Transverse colon (tissue), 4 donors: ENCODE measurements around the gene LDLRAD4. TPM values are rescaled to one million over a fixed set of nuclear protein-coding genes. Genes with fewer than 3 reads are reported as not detected.

Experiments
- DNase-seq: peaks from one replicate; pipeline ENCODE4 v3.0.0-alpha.2; 2019
- H3K27ac ChIP-seq, 4 donors: fragments of 200-600 bp; sonication (generic); 2 replicates each; pipeline ENCODE4 v1.5.1; 2016 to 2018; ENCODE audit warnings: inconsistent platforms in 4 of 4
- H3K27me3 ChIP-seq: fragments of 200-600 bp; sonication (generic); 2 replicates; pipeline ENCODE4 v1.5.1; 2017; ENCODE audit warnings: inconsistent platforms
- H3K36me3 ChIP-seq, 4 donors: fragments of 200-600 bp; sonication (generic); 2 replicates each; pipeline ENCODE4 v1.5.1; 2017 to 2019; ENCODE audit warnings: inconsistent platforms in 4 of 4
- H3K4me1 ChIP-seq, 4 donors: fragments of 200-600 bp; sonication (generic); 2 replicates each; pipeline ENCODE4 v1.5.1; 2017 to 2020; ENCODE audit warnings: inconsistent platforms in 4 of 4
- H3K4me3 ChIP-seq, 4 donors: fragments of 200-600 bp; sonication (generic); 1 replicate in 1 of 4; 2 replicates in 3 of 4; pipeline versions ENCODE4 v1.5.1 to v1.6.1; 2017 to 2019; ENCODE audit warnings: inconsistent platforms in 4 of 4
- H3K9me3 ChIP-seq, 2 donors: fragments of 200-600 bp; sonication (generic); 2 replicates each; pipeline ENCODE4 v1.5.1; 2017 to 2019; ENCODE audit warnings: inconsistent platforms in 2 of 2
- CTCF ChIP-seq, 5 experiments: fragments of 200-600 bp in 3 of 5; fragments of 450-650 bp in 2 of 5; sonication (generic) in 3 of 5; IDR thresholded peaks; 1 replicate in 2 of 5; 2 replicates in 3 of 5; pipeline ENCODE4 v1.5.1; 2016 to 2017; ENCODE audit warnings: antibody characterized with exemption in 5 of 5, inconsistent platforms in 3 of 5, mild to moderate bottlenecking in 2 of 5, moderate library complexity in 1 of 5
- EP300 ChIP-seq: sonication (generic); formaldehyde crosslinking; IDR thresholded peaks from one replicate; pipeline ENCODE4 v1.6.1; 2017; ENCODE audit warnings: antibody characterized with exemption, low read depth
- POLR2A ChIP-seq: fragments of 450-650 bp; IDR thresholded peaks from one replicate; pipeline ENCODE4 v1.6.1; 2016; ENCODE audit warnings: antibody characterized with exemption, mild to moderate bottlenecking, moderate library complexity
- POLR2AphosphoS5 ChIP-seq, 3 donors: sonication (generic); formaldehyde crosslinking; IDR thresholded peaks; one replicate each; pipeline ENCODE4 v1.6.1; 2016; ENCODE audit warnings: antibody characterized with exemption in 3 of 3
- WGBS, 2 donors: methylation state at CpG; one replicate each; pipeline ENCODE4 v1.1.5; 2018; ENCODE audit warnings: low coverage in 1 of 2; 5-methylcytosine and 5-hydroxymethylcytosine counted together
- in situ Hi-C, 4 donors: fragments of 200-750 bp; cut with MboI; loops; one replicate each; pipeline versions ENCODE4 v1.15.0 to v1.15.1; 2017; ENCODE audit warnings: low sequenced_read_pairs in 3 of 4, low pct_ligation_motif_present in 1 of 4, low pct_unique_long_range_greater_than_20kb in 1 of 4
- intact Hi-C: fragments of 100-400 bp; cut with DNase I; formaldehyde crosslinking; loops from one replicate; pipeline ENCODE4 v1.15.1; 2023; ENCODE audit warnings: low total_unique reads
- total RNA-seq, 4 donors: library from RNA; depleted of rRNA; stranded (reverse); fragments of >200 nt; gene quantifications; one replicate each; pipeline ENCODE4 v1.1.0, GENCODE V29; 2016

LDLRAD4 gene
- total RNA-seq, 4 donors from 2014 or later, result 34.8 to 277 (median 60.6) TPM

- intact Hi-C loops (no loop called here), in situ Hi-C loops (no loop called here)
- Histone ChIP-seq H3K27ac (no peak overlapping the region), H3K36me3 (no peaks in the 10 kb centered on the region), H3K4me3 (no peak overlapping the region), H3K27me3 (no peaks in the 10 kb centered on the region), H3K9me3 (peaks cover 28 to 29% of the 10 kb centered on the region in 2 donors), H3K4me1 (no peaks in the 10 kb centered on the region)
- DNase-seq, result no peak
- 95% methylated on average over 2 of the region's 2 CpGs; no CpG with 5 or more reads in 1 of the 2 donors for WGBS, 2 donors
- TF ChIP-seq EP300 (no peak), POLR2AphosphoS5 (IDR thresholded peaks at IDR 0.05) (no peak), POLR2A (no peak), CTCF (IDR thresholded peaks at IDR 0.05) (no peak)
Observed at GRCh38 chr18:13598591-13598990, 380.0 kb downstream of the LDLRAD4 start.

- Histone ChIP-seq H3K4me1 (no peaks in the 10 kb centered on the region), H3K4me3 (no peak overlapping the region), H3K27ac (no peak overlapping the region), H3K36me3 (no peaks in the 10 kb centered on the region), H3K27me3 (no peaks in the 10 kb centered on the region), H3K9me3 (peaks cover 28 to 29% of the 10 kb centered on the region in 2 donors)
- WGBS, 2 donors, result 80 to 85% methylated on average over 1 of the region's 1 CpG
- in situ Hi-C loops (no loop called here), intact Hi-C loops (no loop called here)
- DNase-seq, result no peak
- no peak for TF ChIP-seq POLR2A
- TF ChIP-seq EP300, result no peak
- TF ChIP-seq POLR2AphosphoS5 (IDR thresholded peaks at IDR 0.05), result no peak
- no peak for TF ChIP-seq CTCF (IDR thresholded peaks at IDR 0.05)
Observed at GRCh38 chr18:13599031-13599430, 380.5 kb downstream of the LDLRAD4 start.

GRCh38 chr18:13603304-13604019 is 384.9 kb downstream of the LDLRAD4 start:
- in situ Hi-C loops, result no loop called here
- H3K4me1 ChIP-seq, result no peaks in the 10 kb centered on the region
- TF ChIP-seq EP300 (no peak), POLR2A (no peak), CTCF (IDR thresholded peaks at IDR 0.05) (no peak), POLR2AphosphoS5 (IDR thresholded peaks at IDR 0.05) (no peak)
- H3K9me3 ChIP-seq, result no peaks in the 10 kb centered on the region
- no peaks in the 10 kb centered on the region for H3K36me3 ChIP-seq
- no peak overlapping the region for H3K27ac ChIP-seq
- no peak for DNase-seq
- WGBS, 2 donors, result 94% methylated on average over 14 of the region's 14 CpGs; no CpG with 5 or more reads in 1 of the 2 donors
- no peaks in the 10 kb centered on the region for H3K27me3 ChIP-seq
- intact Hi-C loops, result no loop called here
- H3K4me3 ChIP-seq, result no peak overlapping the region

GRCh38 chr18:13604786-13605185 is 386.2 kb downstream of the LDLRAD4 start:
- H3K4me3 ChIP-seq, result no peak overlapping the region
- 92% methylated on average over 7 of the region's 7 CpGs; no CpG with 5 or more reads in 1 of the 2 donors for WGBS, 2 donors
- H3K4me1 ChIP-seq, result no peaks in the 10 kb centered on the region
- TF ChIP-seq EP300 (no peak), CTCF (IDR thresholded peaks at IDR 0.05) (no peak), POLR2AphosphoS5 (IDR thresholded peaks at IDR 0.05) (no peak), POLR2A (no peak)
- in situ Hi-C loops (no loop called here), intact Hi-C loops (no loop called here)
- no peak for DNase-seq
- no peak overlapping the region for H3K27ac ChIP-seq
- no peaks in the 10 kb centered on the region for H3K27me3 ChIP-seq
- H3K36me3 ChIP-seq, result no peaks in the 10 kb centered on the region
- H3K9me3 ChIP-seq, result no peaks in the 10 kb centered on the region
